ENCODE data around the gene CRACR2B.

GRCh38 chr11:837990-838307, 10.2 kb downstream of the CRACR2B start:
- TF ChIP-seq REST (IDR thresholded peaks at IDR 0.05; ENCODE audit: insufficient read depth in 1 of 2, low read depth in 2 of 2, low read length in 2 of 2) (no peak), SIN3A (IDR thresholded peaks at IDR 0.05; ENCODE audit: borderline replicate concordance, insufficient read depth, low read length) (no peak), POLR2AphosphoS5 (IDR thresholded peaks at IDR 0.05; ENCODE audit: low read depth, low read length) (peak; percentile 17), FOXP2 (optimal IDR thresholded peaks at IDR 0.05; ENCODE audit: borderline replicate concordance, extremely low read depth, extremely low read length, insufficient read depth) (no peak), TAF1 (IDR thresholded peaks at IDR 0.05; ENCODE audit: borderline replicate concordance, insufficient read depth, low read length) (no peak)

All from PFSK-1 (cell line).